HCT116 (cell line): ENCODE measurements around the gene CRTC1. TPM values are rescaled to one million over a fixed set of nuclear protein-coding genes. Genes with fewer than 3 reads are reported as not detected.

Source experiments
- ATAC-seq: fragments of 200-7000 bp; cut with Tn5 transposase; 2 replicates; pipeline ENCODE4 v1.9.1; 2020; ENCODE audit warnings: mild to moderate bottlenecking, moderate library complexity
- BruUV-seq: library from RNA; stranded (reverse); fragments of 400-500 nt; replicated peaks from 2 replicates; lab custom pipeline; 2021; lab: Mats Ljungman, UMichigan
- CTCF ChIA-PET: fragments of 300-600 bp; sonication (Branson Sonifier 250); formaldehyde crosslinking; loops from one replicate; lab custom pipeline; 2021; ENCODE audit warnings: antibody characterized with exemption; lab: Charles Lee
- POLR2A ChIA-PET: fragments of 300-600, 350-600 bp; sonication (Branson Sonifier 250); formaldehyde crosslinking; loops from one replicate; lab custom pipeline; 2021; ENCODE audit warnings: antibody characterized with exemption; lab: Charles Lee
- RAD21 ChIA-PET, 2 experiments: fragments of 300-600 bp; sonication (Branson Sonifier 250); formaldehyde crosslinking; loops; one replicate each; lab custom pipeline; 2023; ENCODE audit warnings: low total read pairs in 2 of 2; ENCODE audit not compliant: uncharacterized antibody in 2 of 2, unreplicated experiment in 2 of 2, low non-redundant PET in 1 of 2; lab: Charles Lee
- DNase-seq: peaks from one replicate; pipeline ENCODE4 v3.0.0-alpha.2; 2010; ENCODE audit warnings: low read depth, low spot score
- H2AFZ ChIP-seq: fragments of 200-600 bp; shearing (Covaris generic), sonication (generic); 2 replicates; pipeline ENCODE4 v1.6.1; 2017; ENCODE audit warnings: low read depth, mixed run types, mixed read lengths, antibody characterized with exemption, low read length; ENCODE audit not compliant: poor library complexity, severe bottlenecking
- H3K27ac ChIP-seq: 2 replicates; pipeline ENCODE4 v1.5.1; 2012; ENCODE audit warnings: low read depth, low read length
- H3K27me3 ChIP-seq: fragments of 200-600 bp; sonication (generic); 2 replicates; pipeline ENCODE4 v1.6.1; 2016; ENCODE audit warnings: mixed run types, low read length, mixed read lengths; ENCODE audit not compliant: insufficient read depth
- H3K36me3 ChIP-seq, 2 experiments: fragments of 200-500 bp in 1 of 2; fragments of 200-600 bp in 1 of 2; sonication (Bioruptor generic) in 1 of 2; sonication (generic) in 1 of 2; 2 replicates each; pipeline versions ENCODE4 v1.5.1 to v1.6.1; 2014 to 2016; ENCODE audit warnings: low read length in 2 of 2, inconsistent platforms in 1 of 2, mixed read lengths in 1 of 2, mixed run types in 1 of 2; ENCODE audit not compliant: insufficient read depth in 2 of 2, control insufficient read depth in 1 of 2
- H3K4me1 ChIP-seq, 2 experiments: fragments of 200-600 bp in 1 of 2; sonication (generic) in 1 of 2; 2 replicates each; pipeline versions ENCODE4 v1.5.1 to v1.6.1; 2012 to 2017; ENCODE audit warnings: low read length in 2 of 2, inconsistent platforms in 1 of 2, mild to moderate bottlenecking in 1 of 2, mixed read lengths in 1 of 2, mixed run types in 1 of 2, moderate library complexity in 1 of 2; ENCODE audit not compliant: insufficient read depth in 2 of 2, control insufficient read depth in 1 of 2
- H3K4me2 ChIP-seq: fragments of 200-600 bp; sonication (generic); 2 replicates; pipeline ENCODE4 v1.6.1; 2017; ENCODE audit warnings: mixed run types, low read length, mixed read lengths
- H3K4me3 ChIP-seq, 2 experiments: fragments of 200-600 bp in 1 of 2; sonication (generic) in 1 of 2; replicated peaks in 1 of 2; 2 replicates each; pipeline ENCODE4 v1.5.1; 2011 to 2016; ENCODE audit warnings: low read length in 2 of 2, control low read depth in 1 of 2, low read depth in 1 of 2, mild to moderate bottlenecking in 1 of 2, mixed read lengths in 1 of 2, mixed run types in 1 of 2
- H3K79me2 ChIP-seq: fragments of 200-600 bp; sonication (generic); 2 replicates; pipeline ENCODE4 v1.6.1; 2017; ENCODE audit warnings: mild to moderate bottlenecking, mixed run types, low read length, moderate library complexity, mixed read lengths; ENCODE audit not compliant: insufficient read depth
- H3K9ac ChIP-seq: fragments of 200-600 bp; sonication (generic); 2 replicates; pipeline ENCODE4 v1.6.1; 2016; ENCODE audit warnings: low read length, mixed read lengths
- H3K9me2 ChIP-seq: fragments of 200-600 bp; sonication (generic), shearing (Covaris generic); 2 replicates; pipeline ENCODE4 v1.6.1; 2017; ENCODE audit warnings: mixed run types, mild to moderate bottlenecking, moderate library complexity; ENCODE audit not compliant: insufficient read depth
- H3K9me3 ChIP-seq, 2 experiments: fragments of 200-500 bp in 1 of 2; fragments of 200-600 bp in 1 of 2; sonication (Bioruptor generic) in 1 of 2; sonication (generic) in 1 of 2; 2 replicates each; pipeline ENCODE4 v1.6.1; 2014 to 2017; ENCODE audit warnings: low read length in 2 of 2, mixed read lengths in 2 of 2, inconsistent platforms in 1 of 2, low read depth in 1 of 2, mild to moderate bottlenecking in 1 of 2, mixed run types in 1 of 2, moderate library complexity in 1 of 2; ENCODE audit not compliant: control insufficient read depth in 1 of 2, insufficient read depth in 1 of 2
- H4K20me1 ChIP-seq: fragments of 200-600 bp; sonication (generic), shearing (Covaris generic); 2 replicates; pipeline ENCODE4 v1.6.1; 2017; ENCODE audit warnings: mixed run types, mild to moderate bottlenecking, moderate library complexity; ENCODE audit not compliant: insufficient read depth
- ATF3 ChIP-seq: IDR thresholded peaks from 2 replicates; pipeline ENCODE4 v1.6.1; 2012
- CEBPB ChIP-seq: IDR thresholded peaks from 2 replicates; pipeline ENCODE4 v1.6.1; 2012; ENCODE audit warnings: low read depth
- ELF1 ChIP-seq: IDR thresholded peaks from 2 replicates; pipeline ENCODE4 v1.6.1; 2012; ENCODE audit warnings: low read depth, borderline replicate concordance
- FOSL1 ChIP-seq: IDR thresholded peaks from 2 replicates; pipeline ENCODE4 v1.6.1; 2012; ENCODE audit warnings: low read depth
- JUND ChIP-seq: IDR thresholded peaks from 2 replicates; pipeline ENCODE4 v1.6.1; 2012
- SIN3A ChIP-seq: IDR thresholded peaks from 2 replicates; pipeline ENCODE4 v1.6.1; 2012; ENCODE audit warnings: low read depth
- YY1 ChIP-seq: IDR thresholded peaks from 2 replicates; pipeline ENCODE4 v1.6.1; 2011; ENCODE audit warnings: low read length, low read depth, moderate library complexity, mild to moderate bottlenecking; ENCODE audit not compliant: insufficient replicate concordance; ENCODE audit errors: extremely low read depth
- intact Hi-C: fragments of 100-400 bp; cut with micrococcal nuclease; formaldehyde crosslinking; loops from 2 replicates; pipeline ENCODE4 v1.10.0; 2022
- total RNA-seq: library from RNA; stranded (reverse); gene quantifications from one replicate; pipeline ENCODE4 v1.2.1, GENCODE V29; 2021; ENCODE audit not compliant: unreplicated experiment

Gene CRTC1
- total RNA-seq, 1 experiment from 2014 or later: 14.9 TPM

DNA sequence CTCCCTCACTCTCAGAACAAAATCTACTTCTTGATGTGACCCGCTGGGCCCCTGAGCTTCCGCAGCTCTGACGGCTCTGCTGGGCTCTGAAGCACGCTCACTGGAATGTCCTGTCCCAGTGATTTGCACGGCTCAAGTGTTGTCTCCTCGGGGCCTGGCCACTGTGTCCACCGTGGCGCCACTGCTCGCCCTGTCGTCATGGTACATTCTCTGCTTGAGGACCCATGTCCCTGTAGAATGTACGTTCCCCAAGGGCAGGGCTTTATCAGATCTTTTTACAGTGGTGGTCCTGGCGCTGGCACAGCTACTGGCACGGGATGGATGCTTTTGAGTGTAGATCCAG is 34.5 kb upstream of the CRTC1 start:
- no TSS peak for BruUV-seq
- Histone ChIP-seq H2AFZ (no peak overlapping the region), H3K27ac (no peak overlapping the region), H3K36me3 (no peaks in the 10 kb centered on the region), H3K79me2 (peaks cover 15% of the 10 kb centered on the region; the same call in 1 of the 2 replicates), H3K4me1 (peaks cover 0 to 6% of the 10 kb centered on the region in 2 experiments; a peak in 1 of 4 replicates), H3K9ac (no peak overlapping the region), H3K27me3 (no peaks in the 10 kb centered on the region), H3K4me3 (no peak overlapping the region), H3K4me2 (no peak overlapping the region), H4K20me1 (no peaks in the 10 kb centered on the region), H3K9me3 (no peaks in the 10 kb centered on the region), H3K9me2 (no peaks in the 10 kb centered on the region)
- POLR2A ChIA-PET: no interaction called here
- no peak for ATAC-seq
- no peak for DNase-seq
- RAD21 ChIA-PET: no interaction called here
- CTCF ChIA-PET: no interaction called here
- intact Hi-C loops: no loop called here
- no peak for TF ChIP-seq CEBPB

DNA sequence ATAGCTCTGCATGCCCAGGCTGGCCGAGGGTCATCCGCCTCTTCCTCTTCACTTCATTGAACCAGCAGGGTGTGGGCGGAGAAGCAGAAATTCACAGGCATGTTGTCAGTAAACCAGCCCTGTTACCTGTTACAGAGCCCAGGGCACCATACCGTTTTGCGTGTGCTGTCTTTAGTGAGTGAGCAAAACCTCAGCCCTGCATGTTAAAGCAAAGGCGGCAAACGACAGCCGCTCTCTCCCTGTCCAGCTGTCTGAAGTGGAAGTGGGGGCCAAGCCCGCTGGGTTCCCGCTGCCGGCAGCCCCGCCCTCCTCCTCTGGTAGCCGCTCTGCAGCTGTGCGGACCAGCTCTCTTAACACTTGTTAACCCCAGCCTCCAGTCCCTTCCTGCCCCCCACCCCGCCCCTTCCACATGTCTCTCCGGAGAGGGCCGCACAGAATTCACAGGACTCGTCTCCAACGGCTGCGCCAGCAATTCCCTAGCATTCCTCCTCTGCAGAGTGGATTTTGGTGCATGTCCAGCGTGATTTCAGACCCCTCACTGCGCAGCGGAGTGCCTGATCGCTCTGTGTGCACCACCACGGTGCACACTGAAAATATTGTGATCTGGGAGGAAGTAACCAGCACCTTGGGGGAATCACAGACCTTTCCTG is 34.0 kb upstream of the CRTC1 start:
- intact Hi-C loops: no loop called here
- Histone ChIP-seq H2AFZ (no peak overlapping the region), H4K20me1 (no peaks in the 10 kb centered on the region), H3K9me2 (no peaks in the 10 kb centered on the region), H3K9me3 (no peaks in the 10 kb centered on the region), H3K36me3 (no peaks in the 10 kb centered on the region), H3K9ac (no peak overlapping the region), H3K27me3 (no peaks in the 10 kb centered on the region), H3K27ac (no peak overlapping the region), H3K4me1 (peaks cover 0 to under 1% of the 10 kb centered on the region in 2 experiments; a peak in 1 of 4 replicates), H3K4me3 (no peak overlapping the region), H3K4me2 (no peak overlapping the region), H3K79me2 (peaks cover 11% of the 10 kb centered on the region; the same call in 1 of the 2 replicates)
- no peak for TF ChIP-seq FOSL1
- no peak for TF ChIP-seq ATF3
- no peak for TF ChIP-seq SIN3A
- TF ChIP-seq ELF1: no peak
- TF ChIP-seq YY1: no peak
- no peak for TF ChIP-seq JUND
- ChIA-PET POLR2A (no interaction called here), RAD21 (no interaction called here), CTCF (no interaction called here)
- no TSS peak for BruUV-seq
- DNase-seq: no peak
- ATAC-seq: no peak
